Trophoblast cell (in vitro differentiated cells and primary cell): Measurements from ENCODE around the gene ATP13A4.
"Not testable (repeated sequence)": the region's sequence is repeated elsewhere in the genome, so short reads cannot be mapped to it uniquely, and the experiment has no call there.

ENCODE experiments used
- DNase-seq, 2 donors: peaks; one replicate each; pipeline ENCODE4 v3.0.0-alpha.2; 2016
- H2AFZ ChIP-seq: 2 replicates; pipeline ENCODE4 v1.6.1; 2013; ENCODE audit warnings: low read length, moderate library complexity, mild to moderate bottlenecking; ENCODE audit not compliant: insufficient read depth, poor library complexity
- H2AK5ac ChIP-seq: 2 replicates; pipeline ENCODE4 v1.6.1; 2013; ENCODE audit warnings: mild to moderate bottlenecking, low read length
- H2BK120ac ChIP-seq: 2 replicates; pipeline ENCODE4 v1.6.1; 2013; ENCODE audit warnings: low read length, mild to moderate bottlenecking, moderate library complexity; ENCODE audit not compliant: insufficient read depth, poor library complexity
- H2BK12ac ChIP-seq: 2 replicates; pipeline ENCODE4 v1.6.1; 2013; ENCODE audit warnings: mild to moderate bottlenecking, low read length, moderate library complexity
- H2BK5ac ChIP-seq: 2 replicates; pipeline ENCODE4 v1.6.1; 2013; ENCODE audit warnings: low read length, low read depth, moderate library complexity, mild to moderate bottlenecking; ENCODE audit not compliant: poor library complexity
- H3K14ac ChIP-seq: 2 replicates; pipeline ENCODE4 v1.6.1; 2013; ENCODE audit warnings: mild to moderate bottlenecking, low read length
- H3K18ac ChIP-seq: 2 replicates; pipeline ENCODE4 v1.6.1; 2013; ENCODE audit warnings: mild to moderate bottlenecking, low read length
- H3K23ac ChIP-seq: 2 replicates; pipeline ENCODE4 v1.6.1; 2013; ENCODE audit warnings: low read length
- H3K27ac ChIP-seq: 2 replicates; pipeline ENCODE4 v1.5.1; 2013; ENCODE audit warnings: low read depth, mild to moderate bottlenecking, inconsistent platforms, low read length, moderate library complexity
- H3K27me3 ChIP-seq: 2 replicates; pipeline ENCODE4 v1.6.1; 2013; ENCODE audit warnings: inconsistent platforms, mild to moderate bottlenecking, low read length, moderate library complexity; ENCODE audit not compliant: insufficient read depth
- H3K36me3 ChIP-seq, 2 experiments: 1 replicate in 1 of 2; 2 replicates in 1 of 2; pipeline ENCODE4 v1.6.1; 2013; ENCODE audit warnings: low read length in 2 of 2, mild to moderate bottlenecking in 2 of 2, moderate library complexity in 1 of 2; ENCODE audit not compliant: insufficient read depth in 2 of 2, control insufficient read depth in 1 of 2
- H3K4ac ChIP-seq: 2 replicates; pipeline ENCODE4 v1.6.1; 2013; ENCODE audit warnings: low read depth, mild to moderate bottlenecking, low read length, moderate library complexity
- H3K4me1 ChIP-seq, 2 experiments: 1 replicate in 1 of 2; 2 replicates in 1 of 2; pipeline ENCODE4 v1.6.1; 2013; ENCODE audit warnings: low read length in 2 of 2, mild to moderate bottlenecking in 2 of 2, moderate library complexity in 1 of 2; ENCODE audit not compliant: insufficient read depth in 2 of 2, control insufficient read depth in 1 of 2
- H3K4me2 ChIP-seq: 2 replicates; pipeline ENCODE4 v1.6.1; 2013; ENCODE audit warnings: inconsistent platforms, mild to moderate bottlenecking, low read length, moderate library complexity
- H3K4me3 ChIP-seq: 2 replicates; pipeline ENCODE4 v1.5.1; 2013; ENCODE audit warnings: mild to moderate bottlenecking, low read depth, low read length, inconsistent platforms
- H3K79me1 ChIP-seq: one replicate; pipeline ENCODE4 v1.6.1; 2013; ENCODE audit warnings: low read length
- H3K79me2 ChIP-seq: 2 replicates; pipeline ENCODE4 v1.6.1; 2013; ENCODE audit warnings: low read length, mild to moderate bottlenecking; ENCODE audit not compliant: control insufficient read depth, insufficient read depth, poor library complexity
- H3K9ac ChIP-seq: 2 replicates; pipeline ENCODE4 v1.6.1; 2013; ENCODE audit warnings: mild to moderate bottlenecking, low read length
- H3K9me3 ChIP-seq: 2 replicates; pipeline ENCODE4 v1.6.1; 2013; ENCODE audit warnings: low read depth, mild to moderate bottlenecking, control low read depth, inconsistent platforms, low read length; ENCODE audit not compliant: insufficient read depth
- H4K12ac ChIP-seq: 2 replicates; pipeline ENCODE4 v1.6.1; 2013; ENCODE audit warnings: low read depth, mild to moderate bottlenecking, low read length, moderate library complexity
- H4K8ac ChIP-seq: 2 replicates; pipeline ENCODE4 v1.6.1; 2013; ENCODE audit warnings: low read depth, mild to moderate bottlenecking, low read length, moderate library complexity
- H4K91ac ChIP-seq: one replicate; pipeline ENCODE4 v1.6.1; 2013; ENCODE audit warnings: low read depth, mild to moderate bottlenecking, low read length, moderate library complexity
- WGBS: extraction: QIAGEN DNeasy Blood & Tissue Kit; methylation state at CpG from one replicate; pipeline ENCODE4 v1.1.7; 2013; ENCODE audit warnings: missing lambda C conversion rate; ENCODE audit not compliant: insufficient read length, insufficient coverage; ENCODE audit errors: extremely low coverage; 5-methylcytosine and 5-hydroxymethylcytosine counted together

The ATP13A4 gene

DNA sequence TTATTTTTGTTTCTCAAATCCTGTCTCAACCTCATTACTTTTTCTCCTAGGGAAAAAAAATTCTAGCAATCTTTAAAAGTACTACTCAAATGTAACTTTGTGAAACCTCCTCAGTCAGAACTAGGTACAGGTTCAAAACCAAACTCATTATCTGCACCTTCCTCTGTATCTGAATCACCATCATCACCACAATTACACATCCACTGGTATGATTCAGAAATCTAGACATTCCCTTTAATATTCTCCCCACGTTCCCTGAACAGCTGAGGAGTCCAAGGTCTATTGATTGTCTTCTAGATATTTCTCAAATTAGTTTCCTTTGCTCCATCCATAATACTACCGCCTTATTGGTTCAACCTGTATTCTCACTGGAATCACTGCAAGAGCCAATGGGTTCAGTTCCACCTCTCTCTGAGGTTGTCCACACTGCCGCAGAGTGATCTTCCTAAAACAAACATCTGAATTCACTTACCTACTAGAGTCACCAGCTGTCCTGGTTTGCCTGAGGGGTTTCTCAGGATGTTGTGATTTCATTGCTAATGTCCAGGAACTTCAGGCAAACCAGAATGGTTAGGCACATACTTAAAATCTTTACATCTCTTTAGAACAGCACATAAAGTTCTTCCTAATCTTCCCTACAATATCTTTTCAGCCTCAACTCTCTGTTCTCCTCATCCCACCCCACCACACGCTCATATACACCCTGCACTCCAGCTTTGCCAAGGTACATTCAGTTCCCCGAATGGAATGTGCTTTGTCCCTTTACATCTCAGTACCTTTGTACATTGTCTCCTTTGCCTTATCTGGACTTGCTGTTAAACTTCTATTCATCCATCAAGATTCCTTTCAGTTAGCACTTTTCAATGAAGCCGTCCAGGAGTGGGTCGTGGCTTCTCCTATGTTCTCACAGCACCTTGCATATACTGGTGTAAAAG lies 24.2 kb downstream of the ATP13A4 start:
- H3K4me2 ChIP-seq, result no peak overlapping the region
- no peak overlapping the region for H2BK12ac ChIP-seq
- no peaks in the 10 kb centered on the region for H3K27me3 ChIP-seq
- H3K4me3 ChIP-seq, result no peak overlapping the region
- H2BK5ac ChIP-seq, result no peak overlapping the region
- no peaks in the 10 kb centered on the region for H3K9me3 ChIP-seq
- H2AFZ ChIP-seq, result no peak overlapping the region
- H3K79me1 ChIP-seq, result no peaks in the 10 kb centered on the region
- no peak overlapping the region for H3K4ac ChIP-seq
- no peak overlapping the region for H3K23ac ChIP-seq
- no peak overlapping the region for H3K18ac ChIP-seq
- DNase-seq, result peak; percentile 88 to 95
- no peaks in the 10 kb centered on the region for H3K36me3 ChIP-seq
- no peak overlapping the region for H4K91ac ChIP-seq
- H2AK5ac ChIP-seq, result no peak overlapping the region
- no peak overlapping the region for H4K8ac ChIP-seq
- H4K12ac ChIP-seq, result no peak overlapping the region
- no peak overlapping the region for H3K9ac ChIP-seq
- H3K27ac ChIP-seq, result no peak overlapping the region
- H3K4me1 ChIP-seq, result no peaks in the 10 kb centered on the region
- H2BK120ac ChIP-seq, result no peak overlapping the region
- 100% methylated on average over 1 of the region's 7 CpGs for WGBS
- H3K79me2 ChIP-seq, result no peaks in the 10 kb centered on the region
- no peak overlapping the region for H3K14ac ChIP-seq

DNA sequence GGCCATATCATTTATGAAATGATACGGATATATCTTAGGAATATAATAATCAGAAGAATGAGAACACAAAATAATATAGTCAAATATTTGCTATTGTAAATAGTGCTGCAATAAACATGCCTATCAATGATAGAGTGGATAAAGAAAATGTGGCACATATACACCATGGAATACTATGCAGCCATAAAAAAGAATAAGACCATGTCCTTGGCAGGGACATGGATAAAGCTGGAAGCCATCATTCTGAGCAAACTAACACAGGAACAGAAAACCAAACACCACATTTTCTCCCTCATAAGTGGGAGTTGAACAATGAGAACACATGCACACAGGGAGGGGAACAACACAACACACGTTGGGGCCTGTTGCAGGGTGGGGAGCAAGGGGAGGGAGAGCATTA lies 28.6 kb downstream of the ATP13A4 start:
- not testable (repeated sequence) for H3K79me2 ChIP-seq, H3K4me2 ChIP-seq, DNase-seq, H3K23ac ChIP-seq, H3K4me1 ChIP-seq, H3K27me3 ChIP-seq, H3K14ac ChIP-seq, H2AK5ac ChIP-seq, H3K18ac ChIP-seq, H4K12ac ChIP-seq, H4K8ac ChIP-seq, H3K9ac ChIP-seq, H3K36me3 ChIP-seq, H3K27ac ChIP-seq, H3K79me1 ChIP-seq, H3K4ac ChIP-seq, H2BK5ac ChIP-seq, H3K4me3 ChIP-seq, H3K9me3 ChIP-seq, H2AFZ ChIP-seq, H4K91ac ChIP-seq, H2BK120ac ChIP-seq, H2BK12ac ChIP-seq
- WGBS, result no CpG with 5 or more reads among the region's 2 CpGs

DNA sequence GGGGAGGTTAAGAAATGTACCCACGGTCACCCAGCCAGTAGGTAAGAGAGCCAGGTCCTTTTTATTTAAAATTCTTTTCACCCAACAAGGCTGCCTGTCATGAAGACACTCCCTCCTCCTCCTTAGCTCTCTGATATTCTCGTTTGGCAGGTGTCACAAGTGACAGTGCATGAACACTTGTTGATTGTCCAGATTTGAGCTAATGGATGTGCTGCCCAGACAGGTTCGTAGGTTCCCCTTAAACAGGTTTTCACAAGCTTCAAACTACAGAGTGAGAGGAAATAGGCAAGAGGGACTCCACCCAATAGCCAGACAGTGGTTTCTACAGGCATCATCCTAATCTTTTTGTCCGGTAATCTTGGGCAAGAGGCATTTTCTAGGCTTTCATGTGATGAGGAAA lies 32.2 kb downstream of the ATP13A4 start:
- no peaks in the 10 kb centered on the region for H3K79me2 ChIP-seq
- H4K91ac ChIP-seq, result no peak overlapping the region
- H3K79me1 ChIP-seq, result no peaks in the 10 kb centered on the region
- no peak overlapping the region for H3K4me3 ChIP-seq
- no peak overlapping the region for H3K4ac ChIP-seq
- H3K14ac ChIP-seq, result no peak overlapping the region
- H2BK12ac ChIP-seq, result no peak overlapping the region
- H3K36me3 ChIP-seq, result no peaks in the 10 kb centered on the region
- no peak overlapping the region for H3K18ac ChIP-seq
- no peak overlapping the region for H3K4me2 ChIP-seq
- no peak overlapping the region for H2AFZ ChIP-seq
- no peak overlapping the region for H3K9ac ChIP-seq
- no peak overlapping the region for H2AK5ac ChIP-seq
- H2BK120ac ChIP-seq, result no peak overlapping the region
- no peaks in the 10 kb centered on the region for H3K27me3 ChIP-seq
- H3K27ac ChIP-seq, result no peak overlapping the region
- no peak overlapping the region for H2BK5ac ChIP-seq
- no CpG with 5 or more reads among the region's 4 CpGs for WGBS
- H3K4me1 ChIP-seq, result no peaks in the 10 kb centered on the region
- no peaks in the 10 kb centered on the region for H3K9me3 ChIP-seq
- DNase-seq, result peak; percentile 7 to 56
- no peak overlapping the region for H4K8ac ChIP-seq
- H3K23ac ChIP-seq, result no peak overlapping the region
- no peak overlapping the region for H4K12ac ChIP-seq

DNA sequence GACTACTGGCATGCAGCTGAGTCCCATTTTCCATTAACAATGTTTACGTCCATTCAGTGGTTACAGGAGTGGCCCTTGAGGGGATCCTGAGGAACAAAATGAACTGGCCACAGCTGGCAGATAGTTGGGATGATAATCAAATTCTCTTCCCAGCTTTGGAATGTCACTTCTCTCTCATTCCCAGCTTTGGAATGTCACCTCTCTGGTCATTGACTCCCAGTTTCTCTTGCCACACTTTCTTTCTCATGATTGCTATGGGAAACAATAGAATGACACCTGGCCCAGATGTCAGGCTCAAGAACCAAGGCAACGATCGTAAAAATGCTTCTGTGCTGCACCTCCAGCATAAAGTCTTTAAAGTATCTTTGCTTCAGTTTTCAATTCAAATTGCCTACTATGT lies 34.0 kb downstream of the ATP13A4 start:
- no peak overlapping the region for H3K9ac ChIP-seq
- no peak overlapping the region for H3K4me3 ChIP-seq
- H2BK12ac ChIP-seq, result no peak overlapping the region
- no peak overlapping the region for H3K14ac ChIP-seq
- H2BK5ac ChIP-seq, result no peak overlapping the region
- H4K12ac ChIP-seq, result no peak overlapping the region
- no peak overlapping the region for H3K23ac ChIP-seq
- no peak overlapping the region for H2BK120ac ChIP-seq
- H3K79me2 ChIP-seq, result no peaks in the 10 kb centered on the region
- no peak overlapping the region for H4K91ac ChIP-seq
- no peak overlapping the region for H3K27ac ChIP-seq
- no peak overlapping the region for H2AK5ac ChIP-seq
- no peak overlapping the region for H2AFZ ChIP-seq
- H3K4me1 ChIP-seq, result no peaks in the 10 kb centered on the region
- H3K36me3 ChIP-seq, result no peaks in the 10 kb centered on the region
- no peak overlapping the region for H4K8ac ChIP-seq
- no peaks in the 10 kb centered on the region for H3K9me3 ChIP-seq
- H3K27me3 ChIP-seq, result no peaks in the 10 kb centered on the region
- no peak overlapping the region for H3K4ac ChIP-seq
- H3K4me2 ChIP-seq, result no peak overlapping the region
- no CpG with 5 or more reads among the region's 3 CpGs for whole genome bisulfite sequencing
- no peaks in the 10 kb centered on the region for H3K79me1 ChIP-seq
- no peak overlapping the region for H3K18ac ChIP-seq
- peak; percentile 77 to 96 for DNase-seq
